IPS-20b (cell line): ENCODE measurements around the gene MAP2K7.

Experiments
- H3K27ac ChIP-seq: one replicate; pipeline ENCODE4 v1.5.1; 2013; ENCODE audit warnings: low read length
- H3K27me3 ChIP-seq: 2 replicates; pipeline ENCODE4 v1.6.1; 2013; ENCODE audit warnings: mild to moderate bottlenecking, low read length, inconsistent platforms; ENCODE audit not compliant: insufficient read depth
- H3K36me3 ChIP-seq: 2 replicates; pipeline ENCODE4 v1.6.1; 2013; ENCODE audit warnings: low read depth, mild to moderate bottlenecking, inconsistent platforms, low read length, moderate library complexity; ENCODE audit not compliant: insufficient read depth
- H3K4me1 ChIP-seq: 2 replicates; pipeline ENCODE4 v1.6.1; 2013; ENCODE audit warnings: mild to moderate bottlenecking, control low read depth, inconsistent platforms, low read length, moderate library complexity; ENCODE audit not compliant: insufficient read depth
- H3K4me3 ChIP-seq: 2 replicates; pipeline ENCODE4 v1.5.1; 2013; ENCODE audit warnings: mild to moderate bottlenecking, low read length, inconsistent platforms
- H3K9ac ChIP-seq: 2 replicates; pipeline ENCODE4 v1.6.1; 2013; ENCODE audit warnings: low read depth, mild to moderate bottlenecking, inconsistent platforms, low read length, moderate library complexity
- H3K9me3 ChIP-seq: 2 replicates; pipeline ENCODE4 v1.6.1; 2013; ENCODE audit warnings: mild to moderate bottlenecking, low read depth, low read length, inconsistent platforms; ENCODE audit not compliant: insufficient read depth

MAP2K7 gene

DNA sequence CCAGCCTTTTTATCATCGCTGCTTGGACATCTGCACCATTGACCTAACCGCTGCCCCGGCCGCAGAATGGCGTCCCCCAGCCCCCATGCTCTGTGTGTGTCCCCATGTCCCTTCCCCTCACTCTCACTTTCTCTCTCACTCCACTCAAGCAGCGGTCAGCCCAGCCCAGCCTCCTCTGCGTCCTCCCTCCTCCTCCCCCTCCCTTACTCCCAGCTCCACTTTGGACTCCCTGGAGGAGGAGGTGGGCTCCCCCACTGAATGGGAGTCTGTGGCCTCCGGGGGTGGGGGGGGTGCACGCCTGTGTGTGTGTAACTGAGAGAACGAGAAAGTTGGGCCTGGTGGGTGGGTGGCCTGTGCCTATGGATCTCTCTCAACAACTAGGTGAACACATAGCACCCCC is 2.2 kb downstream of the MAP2K7 start:
- H3K36me3 ChIP-seq, result peaks cover 12% of the 10 kb centered on the region
- H3K4me1 ChIP-seq, result peaks cover 7% of the 10 kb centered on the region
- H3K9me3 ChIP-seq, result no peaks in the 10 kb centered on the region
- no peak overlapping the region for H3K27ac ChIP-seq
- no peak overlapping the region for H3K9ac ChIP-seq
- no peak overlapping the region for H3K4me3 ChIP-seq
- H3K27me3 ChIP-seq, result peaks cover 4% of the 10 kb centered on the region; the same call in 1 of the 2 replicates

DNA sequence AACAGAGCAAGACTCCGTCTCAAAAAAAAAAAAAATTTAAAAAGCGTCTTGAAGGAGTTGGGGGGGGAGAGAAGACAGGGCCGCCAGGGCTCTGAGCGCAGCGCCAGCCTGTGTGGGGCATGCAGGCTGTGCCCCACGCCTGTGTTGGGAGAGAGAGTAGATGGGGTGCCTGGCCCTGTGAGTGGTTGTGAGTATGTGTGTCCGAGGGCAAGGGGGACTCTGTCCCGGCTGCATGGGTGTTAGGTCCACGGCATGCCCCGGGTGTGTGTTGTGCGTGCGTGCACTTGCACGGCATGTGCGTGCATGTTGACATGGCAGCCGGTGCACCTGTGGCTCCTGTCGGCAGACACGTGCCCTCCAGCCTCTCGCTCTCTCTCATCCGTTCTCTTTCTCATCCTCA is 3.4 kb downstream of the MAP2K7 start:
- no peaks in the 10 kb centered on the region for H3K9me3 ChIP-seq
- peaks cover 4% of the 10 kb centered on the region; the same call in 1 of the 2 replicates for H3K27me3 ChIP-seq
- H3K9ac ChIP-seq, result no peak overlapping the region
- peaks cover 7% of the 10 kb centered on the region for H3K4me1 ChIP-seq
- H3K27ac ChIP-seq, result no peak overlapping the region
- peaks cover 23% of the 10 kb centered on the region for H3K36me3 ChIP-seq
- H3K4me3 ChIP-seq, result no peak overlapping the region

- H3K27me3 ChIP-seq, result peaks cover 3% of the 10 kb centered on the region; the same call in 1 of the 2 replicates
- no peak overlapping the region for H3K27ac ChIP-seq
- peaks cover 7% of the 10 kb centered on the region for H3K4me1 ChIP-seq
- H3K4me3 ChIP-seq, result no peak overlapping the region
- H3K9me3 ChIP-seq, result no peaks in the 10 kb centered on the region
- peaks cover 24% of the 10 kb centered on the region for H3K36me3 ChIP-seq
- no peak overlapping the region for H3K9ac ChIP-seq
These were observed 3.9 kb downstream of the MAP2K7 start for GRCh38 chr19:7907544-7907943.

- no peak overlapping the region for H3K9ac ChIP-seq
- H3K27ac ChIP-seq, result no peak overlapping the region
These were observed 4.5 kb downstream of the MAP2K7 start for GRCh38 chr19:7908078-7908699.

GRCh38 chr19:7908742-7909461 is 5.2 kb downstream of the MAP2K7 start:
- Histone ChIP-seq H3K9me3 (no peaks in the 10 kb centered on the region), H3K27ac (no peak overlapping the region), H3K4me1 (peaks cover 7% of the 10 kb centered on the region), H3K4me3 (no peak overlapping the region), H3K27me3 (no peaks in the 10 kb centered on the region; the same call in 1 of the 2 replicates), H3K9ac (no peak overlapping the region), H3K36me3 (peaks cover 24% of the 10 kb centered on the region)

More at GRCh38 chr19:7908078-7908699, 4.5 kb downstream of the MAP2K7 start:
- H3K9me3 ChIP-seq, result no peaks in the 10 kb centered on the region
- no peaks in the 10 kb centered on the region for H3K27me3 ChIP-seq
- H3K4me1 ChIP-seq, result peaks cover 7% of the 10 kb centered on the region
- H3K4me3 ChIP-seq, result no peak overlapping the region
- H3K36me3 ChIP-seq, result peaks cover 24% of the 10 kb centered on the region

DNA sequence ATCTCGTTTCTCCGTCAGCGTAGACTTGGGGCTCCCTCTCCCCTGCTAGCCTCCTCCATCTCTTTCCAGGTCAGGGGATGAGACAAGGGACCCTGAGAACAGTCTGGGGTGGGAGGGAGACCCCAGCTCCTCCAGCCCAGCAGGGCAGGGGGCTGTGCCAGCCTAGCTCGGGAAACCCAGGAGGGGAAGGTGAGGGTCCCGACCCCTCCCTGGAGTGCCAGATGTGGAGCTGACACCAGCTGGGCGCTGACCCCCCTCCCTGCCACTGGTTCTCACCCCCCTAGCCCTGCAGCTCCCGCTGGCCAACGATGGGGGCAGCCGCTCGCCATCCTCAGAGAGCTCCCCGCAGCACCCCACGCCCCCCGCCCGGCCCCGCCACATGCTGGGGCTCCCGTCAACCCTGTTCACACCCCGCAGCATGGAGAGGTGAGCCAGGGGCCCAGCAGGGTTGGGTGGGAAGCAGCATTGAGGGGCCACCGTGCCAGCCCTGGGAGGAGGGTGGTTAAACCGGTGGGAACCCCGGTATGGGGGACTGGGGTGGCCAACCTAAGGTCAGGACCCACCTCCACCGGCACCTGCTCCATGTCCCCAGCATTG is 5.9 kb downstream of the MAP2K7 start:
- Histone ChIP-seq H3K27ac (no peak overlapping the region), H3K36me3 (peaks cover 24% of the 10 kb centered on the region), H3K4me1 (peaks cover 6% of the 10 kb centered on the region), H3K9ac (no peak overlapping the region), H3K4me3 (no peak overlapping the region), H3K9me3 (no peaks in the 10 kb centered on the region), H3K27me3 (peaks cover 4% of the 10 kb centered on the region)

DNA sequence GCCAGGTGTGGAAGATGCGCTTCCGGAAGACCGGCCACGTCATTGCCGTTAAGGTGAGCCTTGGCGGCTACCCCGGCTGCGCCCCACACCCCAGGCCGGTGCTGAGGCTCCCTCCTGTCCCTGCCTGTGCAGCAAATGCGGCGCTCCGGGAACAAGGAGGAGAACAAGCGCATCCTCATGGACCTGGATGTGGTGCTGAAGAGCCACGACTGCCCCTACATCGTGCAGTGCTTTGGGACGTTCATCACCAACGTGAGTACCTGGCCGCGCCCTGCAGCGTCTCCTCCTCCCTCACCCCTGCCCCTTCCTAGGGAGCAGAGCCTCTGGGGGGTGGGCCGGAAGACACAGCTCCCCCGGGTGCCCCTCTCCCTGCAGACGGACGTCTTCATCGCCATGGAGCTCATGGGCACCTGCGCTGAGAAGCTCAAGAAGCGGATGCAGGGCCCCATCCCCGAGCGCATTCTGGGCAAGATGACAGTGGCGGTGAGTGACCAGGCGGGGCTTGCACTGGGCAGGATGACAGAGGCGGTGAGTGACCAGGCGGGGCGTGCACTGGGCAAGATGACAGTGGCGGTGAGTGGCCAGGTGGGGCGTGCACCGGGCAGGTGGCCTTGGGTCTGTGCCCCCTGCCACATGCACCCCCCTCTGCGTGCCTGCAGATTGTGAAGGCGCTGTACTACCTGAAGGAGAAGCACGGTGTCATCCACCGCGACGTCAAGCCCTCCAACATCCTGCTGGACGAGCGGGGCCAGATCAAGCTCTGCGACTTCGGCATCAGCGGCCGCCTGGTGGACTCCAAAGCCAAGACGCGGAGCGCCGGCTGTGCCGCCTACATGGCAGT is 6.9 kb downstream of the MAP2K7 start:
- no peak overlapping the region for H3K27ac ChIP-seq
- no peak overlapping the region for H3K4me3 ChIP-seq
- no peak overlapping the region for H3K9ac ChIP-seq
- H3K36me3 ChIP-seq, result peaks cover 24% of the 10 kb centered on the region
- no peaks in the 10 kb centered on the region for H3K9me3 ChIP-seq
- H3K27me3 ChIP-seq, result peaks cover 14% of the 10 kb centered on the region
- no peaks in the 10 kb centered on the region for H3K4me1 ChIP-seq

DNA sequence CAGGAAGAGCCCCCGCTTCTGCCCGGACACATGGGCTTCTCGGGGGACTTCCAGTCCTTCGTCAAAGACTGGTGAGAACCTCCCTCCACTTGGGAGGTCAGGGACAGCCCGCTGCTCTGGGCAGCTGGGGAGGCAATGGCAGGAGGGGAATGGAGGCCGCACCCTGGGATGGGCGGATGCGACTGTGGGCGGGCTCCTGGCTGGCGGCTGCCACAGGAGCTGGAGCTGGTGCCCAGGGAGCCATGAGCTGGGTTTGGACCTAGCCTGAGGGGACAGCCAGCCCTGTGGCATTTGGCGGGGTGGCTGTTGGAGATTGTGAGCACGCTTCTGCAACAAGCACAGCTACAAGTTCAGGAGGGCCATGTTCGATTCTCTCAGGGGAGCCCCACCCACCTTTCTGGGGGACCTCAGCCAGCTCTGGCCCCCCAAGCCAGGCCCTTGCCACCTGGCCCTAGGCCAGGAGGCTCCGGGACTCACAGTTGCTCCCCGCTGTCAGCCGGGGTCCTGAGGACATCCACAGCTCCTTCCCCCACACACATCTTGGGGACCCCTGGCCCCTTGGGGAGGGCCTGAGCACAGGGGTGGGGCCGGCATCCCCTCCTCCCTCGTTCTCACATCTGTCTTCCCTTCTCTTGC is 7.9 kb downstream of the MAP2K7 start:
- Histone ChIP-seq H3K9ac (no peak overlapping the region), H3K27ac (no peak overlapping the region), H3K36me3 (peaks cover 20% of the 10 kb centered on the region)

DNA sequence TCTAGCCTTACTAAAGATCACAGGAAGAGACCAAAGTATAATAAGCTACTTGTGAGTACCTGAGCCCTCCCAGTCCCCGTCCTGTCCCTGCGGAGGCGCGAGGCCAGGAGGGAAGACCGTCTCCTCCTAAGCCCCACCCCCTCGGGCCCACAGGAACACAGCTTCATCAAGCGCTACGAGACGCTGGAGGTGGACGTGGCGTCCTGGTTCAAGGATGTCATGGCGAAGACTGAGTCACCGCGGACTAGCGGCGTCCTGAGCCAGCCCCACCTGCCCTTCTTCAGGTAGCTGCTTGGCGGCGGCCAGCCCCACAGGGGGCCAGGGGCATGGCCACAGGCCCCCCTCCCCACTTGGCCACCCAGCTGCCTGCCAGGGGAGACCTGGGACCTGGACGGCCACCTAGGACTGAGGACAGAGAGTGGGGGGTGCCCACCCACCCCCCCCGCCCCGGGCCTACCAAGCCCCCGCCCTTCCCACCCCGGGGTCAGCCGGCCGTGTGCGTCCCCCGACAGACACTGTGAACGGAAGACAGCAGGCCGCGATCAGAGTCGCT is 8.5 kb downstream of the MAP2K7 start:
- Histone ChIP-seq H3K27me3 (peaks cover 31% of the 10 kb centered on the region), H3K36me3 (peaks cover 20% of the 10 kb centered on the region), H3K27ac (no peak overlapping the region), H3K4me1 (no peaks in the 10 kb centered on the region), H3K4me3 (no peak overlapping the region), H3K9me3 (no peaks in the 10 kb centered on the region), H3K9ac (no peak overlapping the region)

More for the DNA sequence above, 7.9 kb downstream of the MAP2K7 start:
- Histone ChIP-seq H3K4me1 (no peaks in the 10 kb centered on the region), H3K4me3 (no peak overlapping the region), H3K27me3 (peaks cover 25% of the 10 kb centered on the region), H3K9me3 (no peaks in the 10 kb centered on the region)

DNA sequence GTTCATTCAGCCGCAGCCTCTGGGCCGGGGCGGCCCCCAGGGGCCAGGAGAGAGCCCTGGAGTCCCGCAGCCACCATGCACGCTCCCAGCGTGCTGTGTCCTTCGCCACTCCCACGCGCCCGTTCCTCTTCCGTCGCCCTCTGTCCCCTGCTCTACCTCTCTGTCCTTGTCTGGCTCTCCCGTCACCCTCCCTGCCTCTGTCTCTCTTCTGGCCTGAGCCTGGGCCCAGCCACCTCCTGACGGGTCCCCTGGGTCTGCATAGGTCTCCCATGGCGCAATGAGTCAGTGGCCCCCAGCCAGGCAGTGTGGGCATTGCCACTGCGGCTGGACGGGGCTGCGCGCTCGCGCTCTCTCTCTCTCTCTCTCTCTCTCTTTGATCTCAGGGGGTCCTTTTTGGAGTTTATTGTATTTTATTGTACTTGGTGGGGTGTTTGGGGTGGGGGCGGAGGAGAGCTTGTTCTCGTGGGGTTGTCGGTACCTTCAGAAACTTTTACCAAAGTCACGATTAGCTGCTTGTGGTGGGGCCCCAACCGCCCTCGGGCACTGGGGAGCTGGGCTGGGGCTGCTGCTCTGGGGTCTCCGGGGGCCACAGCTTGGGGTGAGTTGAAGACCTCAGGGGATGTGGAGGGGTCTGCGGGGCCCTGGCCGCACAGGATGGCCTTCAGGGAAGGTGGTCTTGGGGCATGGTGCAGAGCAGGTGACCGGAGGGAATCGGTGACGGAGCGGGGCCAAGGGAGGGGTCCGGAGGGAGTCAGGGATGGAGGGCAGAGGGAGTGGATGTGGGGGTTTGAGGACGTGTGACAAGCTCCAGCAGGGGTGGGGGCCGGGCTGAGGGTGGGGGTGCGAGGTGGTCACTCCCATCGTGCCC is 9.3 kb downstream of the MAP2K7 start:
- H3K36me3 ChIP-seq, result peaks cover 20% of the 10 kb centered on the region
- H3K4me1 ChIP-seq, result no peaks in the 10 kb centered on the region
- H3K9me3 ChIP-seq, result no peaks in the 10 kb centered on the region
- H3K9ac ChIP-seq, result no peak overlapping the region
- peaks cover 38% of the 10 kb centered on the region for H3K27me3 ChIP-seq
- H3K4me3 ChIP-seq, result no peak overlapping the region
- no peak overlapping the region for H3K27ac ChIP-seq
